CD4-positive, alpha-beta T cell (primary cell): ENCODE data around the gene MFSD12. TPM values are rescaled to one million over a fixed set of nuclear protein-coding genes. Genes with fewer than 3 reads are reported as not detected.

Source experiments
- ATAC-seq: fragments of 200-7000 bp; cut with Tn5 transposase; one replicate; pipeline ENCODE4 v1.10.0; 2022; ENCODE audit warnings: mild to moderate bottlenecking; ENCODE audit not compliant: poor library complexity
- CTCF ChIA-PET: fragments of 350-600 bp; sonication (Branson Sonifier 250); formaldehyde crosslinking; loops from one replicate; lab custom pipeline; 2021; ENCODE audit warnings: antibody characterized with exemption, inconsistent platforms; lab: Charles Lee
- POLR2A ChIA-PET: fragments of 350-600 bp; sonication (Branson Sonifier 250); formaldehyde crosslinking; loops from one replicate; lab custom pipeline; 2021; ENCODE audit warnings: antibody characterized with exemption, inconsistent platforms; lab: Charles Lee
- DNase-seq, 14 experiments: peaks; one replicate each; pipeline ENCODE4 v3.0.0-alpha.2; 2013 to 2020; ENCODE audit warnings: mixed read lengths in 2 of 14
- H3K27ac ChIP-seq, 2 donors: one replicate each; pipeline versions ENCODE4 v1.5.1 to v1.7.0; 2013; ENCODE audit warnings: low read length in 2 of 2, low read depth in 1 of 2, mild to moderate bottlenecking in 1 of 2
- H3K27me3 ChIP-seq, 2 experiments: 1 replicate in 1 of 2; 2 replicates in 1 of 2; pipeline versions ENCODE4 v1.6.1 to v1.7.0; 2013; ENCODE audit warnings: low read length in 2 of 2, control low read depth in 1 of 2, mild to moderate bottlenecking in 1 of 2, moderate library complexity in 1 of 2; ENCODE audit not compliant: insufficient read depth in 2 of 2, control insufficient read depth in 1 of 2
- H3K36me3 ChIP-seq: one replicate; pipeline ENCODE4 v1.6.1; 2013; ENCODE audit warnings: low read length, control low read depth; ENCODE audit not compliant: insufficient read depth
- H3K4me1 ChIP-seq: one replicate; pipeline ENCODE4 v1.6.1; 2013; ENCODE audit warnings: low read length, control low read depth; ENCODE audit not compliant: insufficient read depth
- H3K4me3 ChIP-seq: one replicate; pipeline ENCODE4 v1.5.1; 2013; ENCODE audit warnings: mild to moderate bottlenecking, low read length, moderate library complexity
- H3K9me3 ChIP-seq, 2 experiments: 1 replicate in 1 of 2; 2 replicates in 1 of 2; pipeline versions ENCODE4 v1.6.1 to v1.7.0; 2013; ENCODE audit warnings: low read length in 2 of 2, mild to moderate bottlenecking in 2 of 2, control low read depth in 1 of 2, moderate library complexity in 1 of 2; ENCODE audit not compliant: control insufficient read depth in 1 of 2, insufficient read depth in 1 of 2
- H3K27ac Mint-ChIP-seq: one replicate; pipeline ENCODE4 v1.8.0; 2020; ENCODE audit warnings: mixed read lengths
- H3K27me3 Mint-ChIP-seq: one replicate; pipeline ENCODE4 v1.8.0; 2021; ENCODE audit warnings: mixed read lengths
- H3K36me3 Mint-ChIP-seq: one replicate; pipeline ENCODE4 v1.8.0; 2021; ENCODE audit warnings: low read depth, mixed read lengths
- H3K4me1 Mint-ChIP-seq: one replicate; pipeline ENCODE4 v1.8.0; 2021; ENCODE audit warnings: low read depth, mixed read lengths
- H3K4me3 Mint-ChIP-seq: one replicate; pipeline ENCODE4 v1.8.0; 2020; ENCODE audit warnings: mild to moderate bottlenecking, mixed read lengths
- H3K9me3 Mint-ChIP-seq: one replicate; pipeline ENCODE4 v1.8.0; 2020; ENCODE audit warnings: mixed read lengths
- intact Hi-C, 2 experiments: fragments of 100-400 bp; cut with DNase I in 1 of 2; cut with micrococcal nuclease in 1 of 2; formaldehyde crosslinking; loops; one replicate each; pipeline versions ENCODE4 v1.15.1 to v1.9.0; 2023 to 2025; cut with DNase I, micrococcal nuclease
- total RNA-seq, 174 experiments: library from RNA in 2 of 174; stranded (reverse) in 2 of 174; gene quantifications; one replicate each; pipeline ENCODE4 v1.2.3 and lab custom pipeline; 2021 to 2026
- TF ChIP-seq, protein P1 (sequence below): fragments of 200-600 bp; IDR thresholded peaks from one replicate; pipeline ENCODE4 v1.8.0; 2022; ENCODE audit warnings: antibody characterized with exemption, mild to moderate bottlenecking

Gene MFSD12
- total RNA-seq, 2 experiments from 2014 or later = 62.5 to 65.0 TPM

DNA sequence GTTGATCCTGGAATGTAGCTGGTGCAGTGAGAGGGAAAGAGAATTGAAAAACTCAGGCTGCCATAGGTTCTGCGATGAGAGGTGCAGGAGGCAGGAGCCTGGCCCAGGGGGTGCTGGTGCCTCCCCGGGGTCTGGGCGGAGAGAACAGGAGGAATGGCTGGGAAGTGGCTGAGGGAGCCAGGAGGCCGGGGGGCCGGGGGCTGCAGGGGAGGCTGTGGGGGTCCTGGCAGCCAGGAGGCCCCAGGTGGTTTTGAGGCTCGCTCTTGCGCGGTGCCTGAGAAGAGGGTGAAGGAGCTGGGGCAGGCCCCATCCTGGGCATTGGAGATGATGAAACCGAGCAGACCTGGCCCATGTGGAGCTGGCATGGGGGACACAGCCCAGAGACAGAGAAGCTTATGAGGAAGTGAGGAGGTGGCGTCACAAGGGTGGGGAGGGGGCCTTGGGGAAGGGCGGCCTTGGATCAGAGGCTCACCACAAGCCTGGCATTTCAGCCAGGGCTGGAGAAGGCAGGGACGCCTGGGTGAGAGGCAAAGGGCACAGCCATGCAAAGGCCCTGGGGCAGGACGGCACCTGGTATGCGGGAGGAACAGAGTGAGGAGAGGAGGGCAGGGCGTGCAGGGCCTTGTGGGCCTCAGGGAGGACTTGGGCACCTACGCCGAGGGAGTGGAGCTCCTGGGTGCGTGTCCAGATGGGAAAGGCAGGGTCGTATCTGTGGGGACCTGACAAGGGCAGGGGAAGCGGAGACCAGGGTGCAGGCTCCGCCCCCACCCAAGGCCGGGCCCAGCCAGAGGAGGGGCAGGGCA lies 19.7 kb downstream of the MFSD12 start:
- no peak for ATAC-seq
- Histone ChIP-seq H3K27ac (no peak overlapping the region), H3K4me3 (no peak overlapping the region), H3K4me1 (no peaks in the 10 kb centered on the region), H3K9me3 (peaks cover 0 to 10% of the 10 kb centered on the region in 2 experiments), H3K27me3 (no peaks in the 10 kb centered on the region), H3K36me3 (peaks cover 32% of the 10 kb centered on the region)
- TF ChIP-seq, protein P1, sequence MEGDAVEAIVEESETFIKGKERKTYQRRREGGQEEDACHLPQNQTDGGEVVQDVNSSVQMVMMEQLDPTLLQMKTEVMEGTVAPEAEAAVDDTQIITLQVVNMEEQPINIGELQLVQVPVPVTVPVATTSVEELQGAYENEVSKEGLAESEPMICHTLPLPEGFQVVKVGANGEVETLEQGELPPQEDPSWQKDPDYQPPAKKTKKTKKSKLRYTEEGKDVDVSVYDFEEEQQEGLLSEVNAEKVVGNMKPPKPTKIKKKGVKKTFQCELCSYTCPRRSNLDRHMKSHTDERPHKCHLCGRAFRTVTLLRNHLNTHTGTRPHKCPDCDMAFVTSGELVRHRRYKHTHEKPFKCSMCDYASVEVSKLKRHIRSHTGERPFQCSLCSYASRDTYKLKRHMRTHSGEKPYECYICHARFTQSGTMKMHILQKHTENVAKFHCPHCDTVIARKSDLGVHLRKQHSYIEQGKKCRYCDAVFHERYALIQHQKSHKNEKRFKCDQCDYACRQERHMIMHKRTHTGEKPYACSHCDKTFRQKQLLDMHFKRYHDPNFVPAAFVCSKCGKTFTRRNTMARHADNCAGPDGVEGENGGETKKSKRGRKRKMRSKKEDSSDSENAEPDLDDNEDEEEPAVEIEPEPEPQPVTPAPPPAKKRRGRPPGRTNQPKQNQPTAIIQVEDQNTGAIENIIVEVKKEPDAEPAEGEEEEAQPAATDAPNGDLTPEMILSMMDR = no peak
- H3K4me1 Mint-ChIP-seq = no peaks in the 10 kb centered on the region
- intact Hi-C loops = no loop called here
- H3K36me3 Mint-ChIP-seq = peaks cover 51% of the 10 kb centered on the region
- no peak overlapping the region for H3K4me3 Mint-ChIP-seq
- ChIA-PET POLR2A (interaction anchor here (1.0 kb wide), 1 partner anchor 10 kb away, joined by 3 read pairs; no protein-coding TSS in a partner anchor), CTCF (interaction anchor here (0.5 kb wide), 1 partner anchor 766 kb away, joined by 3 read pairs; no protein-coding TSS in a partner anchor)
- no peak for DNase-seq
- H3K9me3 Mint-ChIP-seq = no peaks in the 10 kb centered on the region
- H3K27ac Mint-ChIP-seq = peak overlapping the region; percentile 42
- H3K27me3 Mint-ChIP-seq = no peaks in the 10 kb centered on the region

DNA sequence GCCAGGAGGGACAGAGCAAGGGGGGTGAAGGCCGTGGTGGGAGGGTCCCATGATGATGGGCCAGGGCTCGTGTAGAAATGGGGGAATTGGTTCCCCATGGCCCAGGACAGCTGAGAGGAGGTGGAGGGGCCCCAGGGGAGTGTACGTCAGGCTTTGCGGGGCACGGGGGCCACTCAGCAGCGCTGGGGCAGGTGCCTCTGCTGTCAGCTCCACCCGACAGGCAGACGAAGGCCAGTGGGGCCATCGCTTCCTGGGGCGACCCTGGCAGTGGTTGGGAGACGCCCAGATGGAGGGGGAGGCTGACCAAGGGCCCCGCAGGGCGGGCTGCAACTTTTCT lies 20.3 kb downstream of the MFSD12 start:
- no peaks in the 10 kb centered on the region for H3K9me3 Mint-ChIP-seq
- Histone ChIP-seq H3K9me3 (peaks cover 0 to 10% of the 10 kb centered on the region in 2 experiments), H3K36me3 (peaks cover 37% of the 10 kb centered on the region), H3K4me1 (no peaks in the 10 kb centered on the region), H3K27me3 (no peaks in the 10 kb centered on the region), H3K4me3 (no peak overlapping the region), H3K27ac (no peak overlapping the region)
- CTCF ChIA-PET = interaction anchor here (0.5 kb wide), 1 partner anchor 766 kb away, joined by 3 read pairs; no protein-coding TSS in a partner anchor
- H3K27ac Mint-ChIP-seq = no peak overlapping the region
- POLR2A ChIA-PET = interaction anchor here (0.6 to 1.0 kb wide), 2 partner anchors 10 to 53 kb away, joined by 3 read pairs; no protein-coding TSS in a partner anchor
- no peaks in the 10 kb centered on the region for H3K4me1 Mint-ChIP-seq
- intact Hi-C loops = no loop called here
- TF ChIP-seq, protein P1 = no peak
- no peaks in the 10 kb centered on the region for H3K27me3 Mint-ChIP-seq
- DNase-seq = no peak
- ATAC-seq = no peak
- H3K4me3 Mint-ChIP-seq = no peak overlapping the region
- H3K36me3 Mint-ChIP-seq = peaks cover 56% of the 10 kb centered on the region

DNA sequence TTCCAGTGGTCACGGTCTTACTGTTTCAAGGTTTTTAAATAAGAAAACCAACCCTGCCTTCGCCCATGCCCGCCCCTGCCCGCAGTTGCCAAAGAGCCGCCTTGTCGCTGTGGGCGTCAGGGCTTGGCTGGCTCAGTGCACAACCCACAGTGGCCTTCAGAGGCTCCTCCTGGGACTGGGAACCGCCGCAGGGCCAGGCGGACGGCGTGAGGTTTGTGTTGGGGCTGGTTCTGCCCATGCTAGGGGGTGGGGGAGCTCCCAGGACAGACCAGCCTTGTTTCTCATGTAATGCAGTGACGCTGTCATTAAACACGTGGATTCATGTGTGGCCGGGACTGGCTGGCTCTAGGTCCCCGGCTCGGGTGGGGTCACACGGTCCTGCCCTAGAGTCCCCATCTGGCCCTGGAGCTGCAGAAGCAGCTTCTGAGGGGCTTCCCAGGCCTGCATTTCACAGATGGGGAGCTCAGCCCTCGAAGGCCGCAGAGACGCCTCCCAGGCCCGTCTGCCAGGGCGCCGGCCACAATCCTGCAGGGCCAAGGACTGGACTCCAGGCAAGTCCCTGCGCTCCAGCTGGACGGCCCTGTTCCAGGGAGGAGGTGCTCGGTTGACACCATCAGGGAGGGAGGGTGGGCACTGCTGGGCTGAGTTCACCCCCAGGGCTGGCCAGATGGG lies 20.8 kb downstream of the MFSD12 start:
- no peaks in the 10 kb centered on the region for H3K4me1 ChIP-seq
- Mint-ChIP-seq H3K9me3 (no peaks in the 10 kb centered on the region), H3K27ac (no peak overlapping the region), H3K27me3 (no peaks in the 10 kb centered on the region), H3K36me3 (peaks cover 56% of the 10 kb centered on the region), H3K4me3 (no peak overlapping the region), H3K4me1 (no peaks in the 10 kb centered on the region)
- POLR2A ChIA-PET = interaction anchor here (0.6 kb wide), 1 partner anchor 54 kb away, joined by 3 read pairs; no protein-coding TSS in a partner anchor
- no peak overlapping the region for H3K4me3 ChIP-seq
- DNase-seq (peak in 1 of 14 experiments; percentile 4), ATAC-seq (no peak)
- TF ChIP-seq, protein P1 = no peak
- CTCF ChIA-PET = interaction anchor here (0.5 kb wide), 1 partner anchor 767 kb away, joined by 3 read pairs; no protein-coding TSS in a partner anchor
- peaks cover 42% of the 10 kb centered on the region for H3K36me3 ChIP-seq
- no peak overlapping the region for H3K27ac ChIP-seq
- intact Hi-C loops = no loop called here
- H3K9me3 ChIP-seq = peaks cover 0 to 10% of the 10 kb centered on the region in 2 experiments
- H3K27me3 ChIP-seq = no peaks in the 10 kb centered on the region
